Fibroblast of peridontal ligament (primary cell): ENCODE data around the gene ITFG1.
"Not testable (repeated sequence)": the region's sequence is repeated elsewhere in the genome, so short reads cannot be mapped to it uniquely, and the experiment has no call there.

Source experiments
- DNase-seq: peaks from one replicate; pipeline ENCODE4 v3.0.0-alpha.2; 2010; ENCODE audit errors: extremely low read depth

Gene ITFG1

GRCh38 chr16:47416869-47417268 is 44.0 kb downstream of the ITFG1 start:
- no peak for DNase-seq

GRCh38 chr16:47413041-47413440 is 47.8 kb downstream of the ITFG1 start:
- DNase-seq, result no peak

- no peak for DNase-seq
Observed at GRCh38 chr16:47408491-47408890, 52.4 kb downstream of the ITFG1 start.

GRCh38 chr16:47395733-47396498 is 64.9 kb downstream of the ITFG1 start:
- DNase-seq, result no peak

GRCh38 chr16:47392081-47392480 is 68.8 kb downstream of the ITFG1 start:
- peak; percentile 17 for DNase-seq

- DNase-seq, result no peak
Observed at GRCh38 chr16:47388705-47389104, 72.2 kb downstream of the ITFG1 start.

- no peak for DNase-seq
Observed at GRCh38 chr16:47387026-47387734, 73.7 kb downstream of the ITFG1 start.

GRCh38 chr16:47386201-47386718 is 74.6 kb downstream of the ITFG1 start:
- DNase-seq, result no peak

- no peak for DNase-seq
Observed at GRCh38 chr16:47382362-47382761, 78.5 kb downstream of the ITFG1 start.

- DNase-seq, result peak; percentile 54
Observed at GRCh38 chr16:47377154-47377553, 83.7 kb downstream of the ITFG1 start.

GRCh38 chr16:47375423-47375822 is 85.4 kb downstream of the ITFG1 start:
- no peak for DNase-seq

GRCh38 chr16:47374629-47375028 is 86.2 kb downstream of the ITFG1 start:
- peak; percentile 32 for DNase-seq

- no peak for DNase-seq
Observed at GRCh38 chr16:47371271-47372014, 89.4 kb downstream of the ITFG1 start.

- no peak for DNase-seq
Observed at GRCh38 chr16:47370536-47370935, 90.3 kb downstream of the ITFG1 start.

GRCh38 chr16:47366228-47366627 is 94.6 kb downstream of the ITFG1 start:
- no peak for DNase-seq

- no peak for DNase-seq
Observed at GRCh38 chr16:47363761-47364160, 97.1 kb downstream of the ITFG1 start.

- no peak for DNase-seq
Observed at GRCh38 chr16:47359478-47359877, 101.4 kb downstream of the ITFG1 start.

- no peak for DNase-seq
Observed at GRCh38 chr16:47358816-47359215, 102.0 kb downstream of the ITFG1 start.

- not testable (repeated sequence) for DNase-seq
Observed at GRCh38 chr16:47349029-47349428, 111.8 kb downstream of the ITFG1 start.

GRCh38 chr16:47347021-47347696 is 113.7 kb downstream of the ITFG1 start:
- DNase-seq, result not testable (repeated sequence)

GRCh38 chr16:47342055-47342454 is 118.8 kb downstream of the ITFG1 start:
- peak; percentile 7 for DNase-seq

- DNase-seq, result not testable (repeated sequence)
Observed at GRCh38 chr16:47330562-47330961, 130.3 kb downstream of the ITFG1 start.
